Smooth muscle cell (in vitro differentiated cells): ENCODE data around the gene CGB1. TPM values are rescaled to one million over a fixed set of nuclear protein-coding genes. Genes with fewer than 3 reads are reported as not detected.

Experiments
- DNase-seq: peaks from one replicate; lab custom pipeline; 2025; ENCODE audit not compliant: unreplicated experiment; lab: John Stamatoyannopoulos, UW
- H2AFZ ChIP-seq: fragments of 200-600 bp; sonication (generic); 2 replicates; pipeline ENCODE4 v1.6.0; 2016; ENCODE audit warnings: antibody characterized with exemption, low read depth, mild to moderate bottlenecking
- H3F3A ChIP-seq: fragments of 200-600 bp; sonication (generic); 2 replicates; pipeline ENCODE4 v1.6.0; 2017; ENCODE audit warnings: antibody characterized with exemption, low read depth
- H3K27ac ChIP-seq: fragments of 200-600 bp; sonication (generic); 2 replicates; pipeline ENCODE4 v1.5.1; 2016; ENCODE audit warnings: low read depth, mild to moderate bottlenecking
- H3K27me3 ChIP-seq: fragments of 200-600 bp; sonication (generic); 2 replicates; pipeline ENCODE4 v1.6.1; 2016; ENCODE audit warnings: low read depth, mild to moderate bottlenecking
- H3K36me3 ChIP-seq: fragments of 200-600 bp; sonication (generic); 2 replicates; pipeline ENCODE4 v1.5.1; 2016; ENCODE audit warnings: low read depth
- H3K4me1 ChIP-seq: fragments of 200-600 bp; sonication (generic); 2 replicates; pipeline ENCODE4 v1.5.1; 2016; ENCODE audit warnings: low read depth
- H3K4me2 ChIP-seq: fragments of 200-600 bp; sonication (generic); 2 replicates; pipeline ENCODE4 v1.6.0; 2016; ENCODE audit warnings: mild to moderate bottlenecking
- H3K4me3 ChIP-seq: fragments of 200-600 bp; sonication (generic); 2 replicates; pipeline ENCODE4 v1.5.1; 2016; ENCODE audit warnings: mild to moderate bottlenecking
- H3K79me2 ChIP-seq: fragments of 200-600 bp; sonication (generic); 2 replicates; pipeline ENCODE4 v1.6.0; 2016; ENCODE audit warnings: low read depth, mild to moderate bottlenecking
- H3K9ac ChIP-seq: fragments of 200-600 bp; sonication (generic); 2 replicates; pipeline ENCODE4 v1.6.0; 2016; ENCODE audit warnings: low read depth
- H3K9me3 ChIP-seq: fragments of 200-600 bp; sonication (generic); replicated peaks from 2 replicates; pipeline ENCODE4 v1.5.1; 2016; ENCODE audit warnings: low read depth
- H4K20me1 ChIP-seq: fragments of 200-600 bp; sonication (generic); 2 replicates; pipeline ENCODE4 v1.6.0; 2016; ENCODE audit warnings: low read depth
- WGBS: methylation state at CpG from one replicate; pipeline ENCODE4 v1.1.7; 2016; ENCODE audit warnings: low lambda C conversion rate; 5-methylcytosine and 5-hydroxymethylcytosine counted together
- polyA plus RNA-seq: library from polyadenylated mRNA; unstranded; fragments of >200 nt; fragmentation: Nextera tagmentation; extraction: Ambion mirVana; gene quantifications from 2 replicates; pipeline ENCODE4 v1.2.1, GENCODE V29; 2016
- total RNA-seq: library from RNA; depleted of rRNA; stranded (reverse); fragments of >200 nt; gene quantifications from 2 replicates; pipeline ENCODE4 v1.2.3, GENCODE V29; 2014
- TF ChIP-seq, protein P1 (sequence below): fragments of 200-600 bp; sonication (generic); IDR thresholded peaks from 2 replicates; pipeline ENCODE4 v1.5.1; 2017; ENCODE audit warnings: borderline replicate concordance, mild to moderate bottlenecking, antibody characterized with exemption; ENCODE audit not compliant: insufficient read depth, poor library complexity, severe bottlenecking

Gene CGB1
- total and polyA plus RNA-seq, 2 experiments from 2014 or later: not detected

DNA sequence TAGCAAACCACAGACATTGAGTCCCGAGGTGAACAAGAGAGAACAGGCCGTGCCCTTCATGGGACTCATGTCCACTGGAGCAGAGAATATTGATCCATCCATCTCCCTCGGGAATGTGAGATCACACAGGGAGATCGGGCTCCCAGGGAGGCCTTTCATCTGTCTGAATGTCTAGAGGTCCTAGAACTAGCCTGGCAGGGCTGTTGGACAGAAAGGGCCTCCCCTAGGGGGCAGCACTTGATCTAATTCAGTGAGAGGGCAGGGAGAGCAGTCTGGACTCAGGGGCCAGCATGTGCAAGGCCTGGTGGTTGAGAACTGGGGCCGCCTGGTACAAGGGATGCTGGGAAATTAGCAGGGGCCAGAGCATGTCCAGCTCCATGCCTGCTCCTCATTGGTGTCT is 38.7 kb downstream of the CGB1 start:
- no peak overlapping the region for H3K4me2 ChIP-seq
- peaks cover 36% of the 10 kb centered on the region for H3K79me2 ChIP-seq
- TF ChIP-seq, protein P1, sequence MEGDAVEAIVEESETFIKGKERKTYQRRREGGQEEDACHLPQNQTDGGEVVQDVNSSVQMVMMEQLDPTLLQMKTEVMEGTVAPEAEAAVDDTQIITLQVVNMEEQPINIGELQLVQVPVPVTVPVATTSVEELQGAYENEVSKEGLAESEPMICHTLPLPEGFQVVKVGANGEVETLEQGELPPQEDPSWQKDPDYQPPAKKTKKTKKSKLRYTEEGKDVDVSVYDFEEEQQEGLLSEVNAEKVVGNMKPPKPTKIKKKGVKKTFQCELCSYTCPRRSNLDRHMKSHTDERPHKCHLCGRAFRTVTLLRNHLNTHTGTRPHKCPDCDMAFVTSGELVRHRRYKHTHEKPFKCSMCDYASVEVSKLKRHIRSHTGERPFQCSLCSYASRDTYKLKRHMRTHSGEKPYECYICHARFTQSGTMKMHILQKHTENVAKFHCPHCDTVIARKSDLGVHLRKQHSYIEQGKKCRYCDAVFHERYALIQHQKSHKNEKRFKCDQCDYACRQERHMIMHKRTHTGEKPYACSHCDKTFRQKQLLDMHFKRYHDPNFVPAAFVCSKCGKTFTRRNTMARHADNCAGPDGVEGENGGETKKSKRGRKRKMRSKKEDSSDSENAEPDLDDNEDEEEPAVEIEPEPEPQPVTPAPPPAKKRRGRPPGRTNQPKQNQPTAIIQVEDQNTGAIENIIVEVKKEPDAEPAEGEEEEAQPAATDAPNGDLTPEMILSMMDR: peak; percentile 46
- WGBS: 87% methylated on average over 5 of the region's 5 CpGs
- H3K4me3 ChIP-seq: no peak overlapping the region
- H3K36me3 ChIP-seq: no peaks in the 10 kb centered on the region
- H3F3A ChIP-seq: no peaks in the 10 kb centered on the region
- no peak overlapping the region for H2AFZ ChIP-seq
- DNase-seq: no peak
- H3K27me3 ChIP-seq: no peaks in the 10 kb centered on the region
- no peaks in the 10 kb centered on the region for H3K9me3 ChIP-seq
- H4K20me1 ChIP-seq: peaks cover 16% of the 10 kb centered on the region
- peaks cover 6% of the 10 kb centered on the region for H3K4me1 ChIP-seq
- H3K9ac ChIP-seq: no peak overlapping the region
- no peak overlapping the region for H3K27ac ChIP-seq

DNA sequence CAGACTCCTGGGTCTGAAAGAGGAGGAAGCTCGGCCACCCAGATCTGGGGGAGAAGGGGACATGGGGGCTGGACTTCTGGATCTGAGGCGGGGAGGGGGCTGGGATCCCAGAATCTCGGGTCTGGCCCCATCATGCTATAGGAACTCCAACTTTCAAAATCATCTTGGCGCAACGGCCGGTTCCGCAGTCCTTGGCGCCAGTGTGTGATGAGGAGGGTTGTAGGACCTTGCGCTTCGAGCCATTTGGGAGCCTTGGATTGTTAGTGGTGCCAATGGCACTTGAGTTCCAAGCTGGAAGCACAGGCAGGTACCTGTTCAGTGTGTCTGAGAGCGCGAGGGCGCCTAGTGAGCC is 42.7 kb downstream of the CGB1 start:
- H3K4me1 ChIP-seq: peaks cover 16% of the 10 kb centered on the region
- no peak for DNase-seq
- H3K4me2 ChIP-seq: peak overlapping the region; percentile 100
- WGBS: 5% methylated on average over 12 of the region's 13 CpGs
- no peaks in the 10 kb centered on the region for H3K36me3 ChIP-seq
- H3K9ac ChIP-seq: peak overlapping the region; percentile 82
- no peaks in the 10 kb centered on the region for H3F3A ChIP-seq
- no peaks in the 10 kb centered on the region for H3K9me3 ChIP-seq
- peaks cover 71% of the 10 kb centered on the region for H3K79me2 ChIP-seq
- H3K27ac ChIP-seq: peak overlapping the region; percentile 7
- peaks cover 39% of the 10 kb centered on the region for H4K20me1 ChIP-seq
- H3K27me3 ChIP-seq: no peaks in the 10 kb centered on the region
- TF ChIP-seq, protein P1: no peak
- H2AFZ ChIP-seq: peak overlapping the region; percentile 21
- H3K4me3 ChIP-seq: peak overlapping the region; percentile 86

DNA sequence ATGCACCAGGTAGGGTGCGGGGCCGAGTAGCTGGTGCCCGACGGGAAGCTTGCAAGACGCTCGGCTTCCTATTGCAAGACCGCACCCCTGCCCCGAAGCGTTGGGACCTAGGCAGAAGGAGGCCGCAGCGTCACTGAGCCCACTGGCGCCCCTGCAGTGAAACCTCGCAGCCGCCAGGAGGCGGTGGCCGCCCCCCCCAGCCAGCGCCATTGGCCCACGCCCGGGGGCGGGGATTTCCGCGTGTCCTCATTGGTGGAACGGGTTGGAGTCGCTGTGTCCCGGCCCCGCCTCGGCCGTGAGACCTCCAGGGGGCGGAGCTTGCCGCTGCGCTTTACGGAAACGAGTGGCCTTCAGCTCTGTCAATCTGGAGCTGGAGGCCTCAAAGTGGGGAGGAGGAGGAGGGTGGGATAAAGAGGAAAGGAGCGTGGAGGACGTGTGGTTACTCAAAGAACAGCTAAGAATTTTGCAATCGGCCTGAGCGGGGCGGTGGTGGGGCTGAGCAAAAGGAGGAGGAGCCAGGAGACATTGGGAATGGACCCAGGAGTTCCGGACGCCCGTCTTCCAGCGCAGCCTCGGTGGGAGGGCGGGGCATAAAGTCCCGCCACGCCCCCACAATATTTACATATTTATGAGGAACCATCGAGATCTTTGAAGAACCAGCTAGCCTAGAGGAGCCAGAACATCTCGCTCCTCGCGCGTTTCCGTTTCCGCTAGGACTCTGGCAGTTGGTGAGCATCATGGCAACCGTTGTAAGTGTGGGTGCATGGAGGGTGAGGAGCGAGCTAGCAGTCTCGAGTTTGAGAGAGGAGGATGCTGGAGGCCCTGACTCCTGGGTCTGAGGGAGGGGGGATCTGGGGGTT is 43.3 kb downstream of the CGB1 start, which contains the start of the genes GYS1 and RUVBL2:
TSS of gene GYS1 (minus strand) at position 135 of the 860 bp plus-strand sequence. CDS start 197 bp downstream, outside the sequence.
TSS of gene RUVBL2 (plus strand) at position 713 of the 860 bp plus-strand sequence. CDS start at position 738, 25 bp downstream.
- under 1% methylated on average over 56 of the region's 56 CpGs for WGBS
- H3F3A ChIP-seq: no peaks in the 10 kb centered on the region
- H2AFZ ChIP-seq: peak within 1 kb of the TSS; percentile 30
- H3K9ac ChIP-seq: peak within 1 kb of the TSS; percentile 84
- peaks cover 72% of the 10 kb centered on the region for H3K79me2 ChIP-seq
- peak within 1 kb of the TSS; percentile 82 for H3K27ac ChIP-seq
- H4K20me1 ChIP-seq: peaks cover 45% of the 10 kb centered on the region
- no peaks in the 10 kb centered on the region for H3K27me3 ChIP-seq
- no peaks in the 10 kb centered on the region for H3K9me3 ChIP-seq
- H3K4me2 ChIP-seq: peak within 1 kb of the TSS; percentile 100
- peak within 1 kb of the TSS; percentile 86 for H3K4me3 ChIP-seq
- DNase-seq: peak; percentile 99
- peaks cover 16% of the 10 kb centered on the region for H3K4me1 ChIP-seq
- H3K36me3 ChIP-seq: no peaks in the 10 kb centered on the region
- TF ChIP-seq, protein P1: peak; percentile 88
